Loucy (cell line): ENCODE results near the gene ZBTB7B.

ENCODE experiments used
- EZH2phosphoT487 ChIP-seq: fragments of 200-600 bp; IDR thresholded peaks from 2 replicates; pipeline ENCODE4 v1.6.1; 2018; ENCODE audit warnings: antibody characterized with exemption, mild to moderate bottlenecking, moderate library complexity, borderline replicate concordance
- TF ChIP-seq, protein P1 (sequence below): fragments of 200-600 bp; sonication (generic); conservative IDR thresholded peaks from 2 replicates; pipeline ENCODE4 v1.5.1; 2014; ENCODE audit warnings: mild to moderate bottlenecking, antibody characterized with exemption, low read length

DNA sequence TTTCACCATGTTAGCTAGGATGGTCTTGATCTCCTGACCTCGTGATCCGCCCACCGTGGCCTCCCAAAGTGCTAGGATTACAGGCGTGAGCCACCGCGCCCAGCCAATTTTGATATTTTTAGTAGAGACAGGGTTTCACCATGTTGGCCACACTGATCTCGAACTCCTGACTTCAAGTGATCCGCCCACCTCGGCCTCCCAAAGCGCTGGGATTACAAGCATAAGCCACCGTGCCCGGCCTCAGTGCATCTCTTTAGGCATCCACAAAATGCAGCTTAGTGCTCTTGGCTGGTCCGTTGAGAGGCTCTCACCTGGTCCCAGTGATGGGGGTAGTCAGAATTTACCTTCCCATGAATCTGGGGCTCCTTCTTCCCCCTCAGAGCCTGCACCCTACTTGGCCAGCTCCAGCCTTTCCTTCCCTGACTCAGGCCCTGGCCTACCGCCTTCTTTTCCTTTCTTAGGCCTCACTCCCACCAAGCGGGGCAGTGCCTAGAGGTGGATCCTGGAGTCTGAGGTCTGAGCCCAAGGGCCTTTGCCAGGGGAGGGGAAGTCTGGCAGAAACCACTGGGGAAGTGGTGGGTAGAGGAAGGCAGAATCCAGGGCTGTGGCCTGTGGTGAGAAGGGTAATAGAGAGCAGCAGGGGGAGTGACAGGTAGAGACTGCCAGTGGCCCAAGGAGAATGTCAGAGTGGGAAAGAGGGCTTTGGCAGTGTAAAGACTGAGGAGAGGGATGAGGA lies 5.5 kb upstream of the ZBTB7B start:
- TF ChIP-seq, protein P1, sequence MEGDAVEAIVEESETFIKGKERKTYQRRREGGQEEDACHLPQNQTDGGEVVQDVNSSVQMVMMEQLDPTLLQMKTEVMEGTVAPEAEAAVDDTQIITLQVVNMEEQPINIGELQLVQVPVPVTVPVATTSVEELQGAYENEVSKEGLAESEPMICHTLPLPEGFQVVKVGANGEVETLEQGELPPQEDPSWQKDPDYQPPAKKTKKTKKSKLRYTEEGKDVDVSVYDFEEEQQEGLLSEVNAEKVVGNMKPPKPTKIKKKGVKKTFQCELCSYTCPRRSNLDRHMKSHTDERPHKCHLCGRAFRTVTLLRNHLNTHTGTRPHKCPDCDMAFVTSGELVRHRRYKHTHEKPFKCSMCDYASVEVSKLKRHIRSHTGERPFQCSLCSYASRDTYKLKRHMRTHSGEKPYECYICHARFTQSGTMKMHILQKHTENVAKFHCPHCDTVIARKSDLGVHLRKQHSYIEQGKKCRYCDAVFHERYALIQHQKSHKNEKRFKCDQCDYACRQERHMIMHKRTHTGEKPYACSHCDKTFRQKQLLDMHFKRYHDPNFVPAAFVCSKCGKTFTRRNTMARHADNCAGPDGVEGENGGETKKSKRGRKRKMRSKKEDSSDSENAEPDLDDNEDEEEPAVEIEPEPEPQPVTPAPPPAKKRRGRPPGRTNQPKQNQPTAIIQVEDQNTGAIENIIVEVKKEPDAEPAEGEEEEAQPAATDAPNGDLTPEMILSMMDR: no peak
- no peak for TF ChIP-seq EZH2phosphoT487
